K562 (cell line): ENCODE measurements around the gene PEPD. TPM values are rescaled to one million over a fixed set of nuclear protein-coding genes. Genes with fewer than 3 reads are reported as not detected.

Source experiments
- GABPB1 ChIP-seq: sonication (generic); formaldehyde crosslinking; IDR thresholded peaks from 2 replicates; pipeline ENCODE4 v1.8.0; 2022; ENCODE audit warnings: mild to moderate bottlenecking, missing genetic modification reagents
- KDM4B ChIP-seq, 2 experiments: fragments of 450-650 bp in 1 of 2; sonication (generic) in 1 of 2; IDR thresholded peaks; 2 replicates each; pipeline ENCODE4 v1.6.1; 2016 to 2017; ENCODE audit warnings: borderline replicate concordance in 2 of 2, antibody characterized with exemption in 1 of 2, low read depth in 1 of 2, mild to moderate bottlenecking in 1 of 2
- POLR2AphosphoS2 ChIP-seq: IDR thresholded peaks from 2 replicates; pipeline ENCODE4 v1.6.1; 2012; ENCODE audit warnings: low read length, improper control_type of control experiment
- RAD21 ChIP-seq, 2 experiments: fragments of 250-450 bp in 1 of 2; fragments of 450-650 bp in 1 of 2; sonication (Bioruptor Pico) in 1 of 2; formaldehyde crosslinking in 1 of 2; IDR thresholded peaks in 1 of 2; conservative IDR thresholded peaks in 1 of 2; 2 replicates each; pipeline versions ENCODE4 v1.4.0 to v1.8.0; 2020 to 2022; ENCODE audit warnings: mild to moderate bottlenecking in 2 of 2, moderate library complexity in 1 of 2
- RCOR1 ChIP-seq, 2 experiments: IDR thresholded peaks; 2 replicates each; pipeline ENCODE4 v1.6.1; 2012; ENCODE audit warnings: low read depth in 2 of 2, low read length in 2 of 2, borderline replicate concordance in 1 of 2, improper control_type of control experiment in 1 of 2
- SIN3B ChIP-seq: fragments of 450-650 bp; IDR thresholded peaks from 2 replicates; pipeline ENCODE4 v1.6.1; 2017; ENCODE audit warnings: low read depth, mild to moderate bottlenecking, moderate library complexity
- TBL1XR1 ChIP-seq, 2 experiments: IDR thresholded peaks; 2 replicates each; pipeline ENCODE4 v1.6.1; 2012; ENCODE audit warnings: improper control_type of control experiment in 2 of 2, low read length in 2 of 2, mild to moderate bottlenecking in 1 of 2
- ZC3H4 ChIP-seq: sonication (generic); formaldehyde crosslinking; IDR thresholded peaks from 2 replicates; pipeline ENCODE4 v1.9.0; 2021; ENCODE audit warnings: missing genetic modification reagents, borderline replicate concordance
- polyA plus RNA-seq, 8 experiments: library from polyadenylated mRNA; depleted of rRNA in 4 of 8; stranded (reverse) in 5 of 8; unstranded in 3 of 8; fragments of >200 nt; fragmentation: Nextera tagmentation in 2 of 8; fragmentation: Illumina TruSeq in 1 of 8; extraction: Ambion mirVana in 2 of 8; extraction: Trizol in 1 of 8; gene quantifications; 2 replicates each; pipeline versions ENCODE4 v1.2.1 to v1.2.3, GENCODE V29; 2011 to 2014; ENCODE audit warnings: inconsistent platforms in 1 of 8, missing spikeins in 1 of 8
- total RNA-seq, 7 experiments: library from RNA; depleted of rRNA in 6 of 7; stranded (reverse); fragments of >200 nt in 6 of 7; fragmentation: Illumina TruSeq in 2 of 7; extraction: Trizol in 2 of 7; gene quantifications; 2 replicates each; pipeline versions ENCODE4 v1.2.1 to v1.2.3, GENCODE V29; 2011 to 2021; ENCODE audit warnings: low replicate concordance in 1 of 7
- TF ChIP-seq, protein P1 (sequence below), 2 experiments: IDR thresholded peaks; 2 replicates each; pipeline ENCODE4 v1.6.1; 2011; ENCODE audit warnings: borderline replicate concordance in 1 of 2, control low read depth in 1 of 2, low read depth in 1 of 2, low read length in 1 of 2, mild to moderate bottlenecking in 1 of 2, mixed read lengths in 1 of 2, moderate library complexity in 1 of 2; ENCODE audit not compliant: insufficient read depth in 1 of 2, insufficient read length in 1 of 2, poor library complexity in 1 of 2, severe bottlenecking in 1 of 2; ENCODE audit errors: extremely low read depth in 1 of 2
- TF ChIP-seq, protein P2 (sequence below), 2 experiments: fragments of 450-650 bp; formaldehyde crosslinking in 1 of 2; IDR thresholded peaks; 2 replicates each; pipeline versions ENCODE4 v1.4.0 to v1.6.1; 2014 to 2020; ENCODE audit warnings: mild to moderate bottlenecking in 2 of 2, borderline replicate concordance in 1 of 2, low read depth in 1 of 2
- TF ChIP-seq, protein P3 (sequence below): sonication (generic); formaldehyde crosslinking; IDR thresholded peaks from 2 replicates; pipeline ENCODE4 v1.8.0; 2022; ENCODE audit warnings: mild to moderate bottlenecking, missing genetic modification reagents

PEPD gene
- total and polyA plus RNA-seq, 9 of the 15 experiments (the other 6 are each of a cell fraction or from before 2014, with no cell fraction given), result 1.3 to 19.2 (median 16.0) TPM

DNA sequence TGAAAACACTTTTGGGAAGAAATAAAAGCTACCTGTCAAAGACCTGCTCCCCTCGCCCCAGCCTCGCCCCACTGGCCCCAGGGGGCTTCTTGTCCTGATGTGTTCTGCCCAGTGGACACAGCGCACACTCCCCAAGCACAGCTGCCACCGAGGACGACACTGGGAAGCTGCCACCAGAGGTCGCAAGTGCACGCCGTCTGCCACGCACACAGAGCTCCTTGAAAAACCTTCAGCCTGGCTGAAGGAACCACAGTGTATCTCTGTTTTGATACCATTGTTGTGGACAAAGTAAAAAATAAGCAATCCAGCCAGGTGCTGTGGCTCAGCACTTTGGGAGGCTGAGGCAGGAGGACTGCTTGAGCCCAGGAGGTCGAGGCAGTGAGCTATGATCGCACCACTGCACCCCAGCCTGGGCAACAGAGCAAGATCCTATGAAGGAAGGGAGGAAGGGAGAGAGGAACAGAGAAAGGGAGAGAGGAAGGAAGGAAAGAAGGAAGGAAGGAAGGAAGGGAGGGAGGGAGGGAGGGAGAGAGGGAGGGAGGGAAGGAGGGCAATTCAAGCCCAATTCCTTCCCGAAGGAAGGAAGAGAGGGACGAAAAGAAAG is 90.8 kb downstream of the PEPD start (continued):
- TF ChIP-seq, protein P1, sequence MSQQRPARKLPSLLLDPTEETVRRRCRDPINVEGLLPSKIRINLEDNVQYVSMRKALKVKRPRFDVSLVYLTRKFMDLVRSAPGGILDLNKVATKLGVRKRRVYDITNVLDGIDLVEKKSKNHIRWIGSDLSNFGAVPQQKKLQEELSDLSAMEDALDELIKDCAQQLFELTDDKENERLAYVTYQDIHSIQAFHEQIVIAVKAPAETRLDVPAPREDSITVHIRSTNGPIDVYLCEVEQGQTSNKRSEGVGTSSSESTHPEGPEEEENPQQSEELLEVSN (IDR thresholded peaks at IDR 0.05; ENCODE audit: borderline replicate concordance in 1 of 2, extremely low read depth in 1 of 2, insufficient read depth in 1 of 2, insufficient read length in 1 of 2, low read depth in 1 of 2, low read length in 1 of 2, poor library complexity in 1 of 2, severe bottlenecking in 1 of 2), result no peak
- TF ChIP-seq, protein P2, sequence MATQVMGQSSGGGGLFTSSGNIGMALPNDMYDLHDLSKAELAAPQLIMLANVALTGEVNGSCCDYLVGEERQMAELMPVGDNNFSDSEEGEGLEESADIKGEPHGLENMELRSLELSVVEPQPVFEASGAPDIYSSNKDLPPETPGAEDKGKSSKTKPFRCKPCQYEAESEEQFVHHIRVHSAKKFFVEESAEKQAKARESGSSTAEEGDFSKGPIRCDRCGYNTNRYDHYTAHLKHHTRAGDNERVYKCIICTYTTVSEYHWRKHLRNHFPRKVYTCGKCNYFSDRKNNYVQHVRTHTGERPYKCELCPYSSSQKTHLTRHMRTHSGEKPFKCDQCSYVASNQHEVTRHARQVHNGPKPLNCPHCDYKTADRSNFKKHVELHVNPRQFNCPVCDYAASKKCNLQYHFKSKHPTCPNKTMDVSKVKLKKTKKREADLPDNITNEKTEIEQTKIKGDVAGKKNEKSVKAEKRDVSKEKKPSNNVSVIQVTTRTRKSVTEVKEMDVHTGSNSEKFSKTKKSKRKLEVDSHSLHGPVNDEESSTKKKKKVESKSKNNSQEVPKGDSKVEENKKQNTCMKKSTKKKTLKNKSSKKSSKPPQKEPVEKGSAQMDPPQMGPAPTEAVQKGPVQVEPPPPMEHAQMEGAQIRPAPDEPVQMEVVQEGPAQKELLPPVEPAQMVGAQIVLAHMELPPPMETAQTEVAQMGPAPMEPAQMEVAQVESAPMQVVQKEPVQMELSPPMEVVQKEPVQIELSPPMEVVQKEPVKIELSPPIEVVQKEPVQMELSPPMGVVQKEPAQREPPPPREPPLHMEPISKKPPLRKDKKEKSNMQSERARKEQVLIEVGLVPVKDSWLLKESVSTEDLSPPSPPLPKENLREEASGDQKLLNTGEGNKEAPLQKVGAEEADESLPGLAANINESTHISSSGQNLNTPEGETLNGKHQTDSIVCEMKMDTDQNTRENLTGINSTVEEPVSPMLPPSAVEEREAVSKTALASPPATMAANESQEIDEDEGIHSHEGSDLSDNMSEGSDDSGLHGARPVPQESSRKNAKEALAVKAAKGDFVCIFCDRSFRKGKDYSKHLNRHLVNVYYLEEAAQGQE (IDR thresholded peaks at IDR 0.05; ENCODE audit: borderline replicate concordance), result peak; percentile 80
- TF ChIP-seq, protein P2 (CRISPR knock-in tag; IDR thresholded peaks at IDR 0.05; ENCODE audit: low read depth), result no peak
- no peak for TF ChIP-seq POLR2AphosphoS2
- no peak for TF ChIP-seq ZC3H4 (CRISPR knock-in tag)
- TF ChIP-seq, protein P3, sequence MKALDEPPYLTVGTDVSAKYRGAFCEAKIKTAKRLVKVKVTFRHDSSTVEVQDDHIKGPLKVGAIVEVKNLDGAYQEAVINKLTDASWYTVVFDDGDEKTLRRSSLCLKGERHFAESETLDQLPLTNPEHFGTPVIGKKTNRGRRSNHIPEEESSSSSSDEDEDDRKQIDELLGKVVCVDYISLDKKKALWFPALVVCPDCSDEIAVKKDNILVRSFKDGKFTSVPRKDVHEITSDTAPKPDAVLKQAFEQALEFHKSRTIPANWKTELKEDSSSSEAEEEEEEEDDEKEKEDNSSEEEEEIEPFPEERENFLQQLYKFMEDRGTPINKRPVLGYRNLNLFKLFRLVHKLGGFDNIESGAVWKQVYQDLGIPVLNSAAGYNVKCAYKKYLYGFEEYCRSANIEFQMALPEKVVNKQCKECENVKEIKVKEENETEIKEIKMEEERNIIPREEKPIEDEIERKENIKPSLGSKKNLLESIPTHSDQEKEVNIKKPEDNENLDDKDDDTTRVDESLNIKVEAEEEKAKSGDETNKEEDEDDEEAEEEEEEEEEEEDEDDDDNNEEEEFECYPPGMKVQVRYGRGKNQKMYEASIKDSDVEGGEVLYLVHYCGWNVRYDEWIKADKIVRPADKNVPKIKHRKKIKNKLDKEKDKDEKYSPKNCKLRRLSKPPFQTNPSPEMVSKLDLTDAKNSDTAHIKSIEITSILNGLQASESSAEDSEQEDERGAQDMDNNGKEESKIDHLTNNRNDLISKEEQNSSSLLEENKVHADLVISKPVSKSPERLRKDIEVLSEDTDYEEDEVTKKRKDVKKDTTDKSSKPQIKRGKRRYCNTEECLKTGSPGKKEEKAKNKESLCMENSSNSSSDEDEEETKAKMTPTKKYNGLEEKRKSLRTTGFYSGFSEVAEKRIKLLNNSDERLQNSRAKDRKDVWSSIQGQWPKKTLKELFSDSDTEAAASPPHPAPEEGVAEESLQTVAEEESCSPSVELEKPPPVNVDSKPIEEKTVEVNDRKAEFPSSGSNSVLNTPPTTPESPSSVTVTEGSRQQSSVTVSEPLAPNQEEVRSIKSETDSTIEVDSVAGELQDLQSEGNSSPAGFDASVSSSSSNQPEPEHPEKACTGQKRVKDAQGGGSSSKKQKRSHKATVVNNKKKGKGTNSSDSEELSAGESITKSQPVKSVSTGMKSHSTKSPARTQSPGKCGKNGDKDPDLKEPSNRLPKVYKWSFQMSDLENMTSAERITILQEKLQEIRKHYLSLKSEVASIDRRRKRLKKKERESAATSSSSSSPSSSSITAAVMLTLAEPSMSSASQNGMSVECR (CRISPR knock-in tag), result no peak
- no peak for TF ChIP-seq TBL1XR1 (IDR thresholded peaks at IDR 0.05; ENCODE audit: low read length in 2 of 2)
- TF ChIP-seq RAD21 (CRISPR knock-in tag; conservative IDR thresholded peaks at IDR 0.05 in 1 of 2, IDR thresholded peaks at IDR 0.05 in 1 of 2), result peak; percentile 59 to 86
- TF ChIP-seq KDM4B (IDR thresholded peaks at IDR 0.05; ENCODE audit: borderline replicate concordance in 2 of 2, low read depth in 1 of 2), result no peak
- TF ChIP-seq RCOR1 (IDR thresholded peaks at IDR 0.05; ENCODE audit: borderline replicate concordance in 1 of 2, low read depth in 2 of 2, low read length in 2 of 2), result 0 out of 4 replicates have a peak, but pooled peaks of 1 of the 2 experiments have one; percentile 47
- TF ChIP-seq SIN3B, result no peak
- TF ChIP-seq GABPB1 (CRISPR knock-in tag), result 0 out of 2 replicates have a peak, but pooled peaks have one; percentile 23
